Retina (tissue), 1 donor: Measurements from ENCODE around the gene CPNE6.
"Not testable (repeated sequence)": the region's sequence is repeated elsewhere in the genome, so short reads cannot be mapped to it uniquely, and the experiment has no call there.

Source experiments
- DNase-seq: peaks from one replicate; pipeline ENCODE4 v3.0.0-alpha.2; 2016

The CPNE6 gene

GRCh38 chr14:24071144-24071697 is at the start of gene CPNE6:
CPNE6 (plus strand) TSS chr14:24071562; CDS start chr14:24072937, 1,375 bp downstream.
- DNase-seq, result no peak

- DNase-seq, result not testable (repeated sequence)
These were observed 46.4 kb upstream of the CPNE6 start for GRCh38 chr14:24024939-24025418.

- not testable (repeated sequence) for DNase-seq
These were observed 41.7 kb upstream of the CPNE6 start for GRCh38 chr14:24029687-24030086.

- DNase-seq, result not testable (repeated sequence)
These were observed 40.0 kb upstream of the CPNE6 start for GRCh38 chr14:24031331-24031730.

- DNase-seq, result no peak
These were observed 38.5 kb upstream of the CPNE6 start for GRCh38 chr14:24032727-24033418.

GRCh38 chr14:24035769-24036168 is 35.6 kb upstream of the CPNE6 start:
- peak; percentile 36 for DNase-seq

GRCh38 chr14:24036169-24036962 is 35.0 kb upstream of the CPNE6 start:
- DNase-seq, result peak; percentile 93

- DNase-seq, result not testable (repeated sequence)
These were observed 34.3 kb upstream of the CPNE6 start for GRCh38 chr14:24036963-24037657.

- no peak for DNase-seq
These were observed 33.7 kb upstream of the CPNE6 start for GRCh38 chr14:24037658-24038037.

- DNase-seq, result no peak
These were observed 32.7 kb upstream of the CPNE6 start for GRCh38 chr14:24038686-24039085.

GRCh38 chr14:24040692-24041091 is 30.7 kb upstream of the CPNE6 start:
- DNase-seq, result no peak

GRCh38 chr14:24042746-24043145 is 28.6 kb upstream of the CPNE6 start:
- no peak for DNase-seq

GRCh38 chr14:24049002-24049401 is 22.4 kb upstream of the CPNE6 start:
- not testable (repeated sequence) for DNase-seq

- not testable (repeated sequence) for DNase-seq
These were observed 20.6 kb upstream of the CPNE6 start for GRCh38 chr14:24050753-24051152.

GRCh38 chr14:24051176-24051788 is 20.1 kb upstream of the CPNE6 start:
- DNase-seq, result no peak

GRCh38 chr14:24051789-24052655 is 19.3 kb upstream of the CPNE6 start, which contains the start of gene CARMIL3:
CARMIL3 (plus strand) TSS chr14:24052009; CDS start chr14:24052154, 145 bp downstream.
- DNase-seq, result peak; percentile 93

GRCh38 chr14:24052656-24053547 is 18.5 kb upstream of the CPNE6 start:
- no peak for DNase-seq

GRCh38 chr14:24053548-24054323 is 17.6 kb upstream of the CPNE6 start:
- no peak for DNase-seq

GRCh38 chr14:24054324-24054641 is 17.1 kb upstream of the CPNE6 start:
- DNase-seq, result no peak

- DNase-seq, result no peak
These were observed 16.7 kb upstream of the CPNE6 start for GRCh38 chr14:24054646-24055045.
